Transverse colon (tissue), 4 donors: ENCODE measurements around the gene ABCG2. TPM values are rescaled to one million over a fixed set of nuclear protein-coding genes. Genes with fewer than 3 reads are reported as not detected.
A peak's percentile ranks its signal among the peaks of the same experiment; 100 is the strongest.

Experiments
- DNase-seq: peaks from one replicate; pipeline ENCODE4 v3.0.0-alpha.2; 2019
- H3K27ac ChIP-seq, 4 donors: fragments of 200-600 bp; sonication (generic); 2 replicates each; pipeline ENCODE4 v1.5.1; 2016 to 2018; ENCODE audit warnings: inconsistent platforms in 4 of 4
- H3K27me3 ChIP-seq: fragments of 200-600 bp; sonication (generic); 2 replicates; pipeline ENCODE4 v1.5.1; 2017; ENCODE audit warnings: inconsistent platforms
- H3K36me3 ChIP-seq, 4 donors: fragments of 200-600 bp; sonication (generic); 2 replicates each; pipeline ENCODE4 v1.5.1; 2017 to 2019; ENCODE audit warnings: inconsistent platforms in 4 of 4
- H3K4me1 ChIP-seq, 4 donors: fragments of 200-600 bp; sonication (generic); 2 replicates each; pipeline ENCODE4 v1.5.1; 2017 to 2020; ENCODE audit warnings: inconsistent platforms in 4 of 4
- H3K4me3 ChIP-seq, 4 donors: fragments of 200-600 bp; sonication (generic); 1 replicate in 1 of 4; 2 replicates in 3 of 4; pipeline versions ENCODE4 v1.5.1 to v1.6.1; 2017 to 2019; ENCODE audit warnings: inconsistent platforms in 4 of 4
- H3K9me3 ChIP-seq, 2 donors: fragments of 200-600 bp; sonication (generic); 2 replicates each; pipeline ENCODE4 v1.5.1; 2017 to 2019; ENCODE audit warnings: inconsistent platforms in 2 of 2
- EP300 ChIP-seq: sonication (generic); formaldehyde crosslinking; IDR thresholded peaks from one replicate; pipeline ENCODE4 v1.6.1; 2017; ENCODE audit warnings: antibody characterized with exemption, low read depth
- POLR2A ChIP-seq: fragments of 450-650 bp; IDR thresholded peaks from one replicate; pipeline ENCODE4 v1.6.1; 2016; ENCODE audit warnings: antibody characterized with exemption, mild to moderate bottlenecking, moderate library complexity
- POLR2AphosphoS5 ChIP-seq, 3 donors: sonication (generic); formaldehyde crosslinking; IDR thresholded peaks; one replicate each; pipeline ENCODE4 v1.6.1; 2016; ENCODE audit warnings: antibody characterized with exemption in 3 of 3
- WGBS, 2 donors: methylation state at CpG; one replicate each; pipeline ENCODE4 v1.1.5; 2018; ENCODE audit warnings: low coverage in 1 of 2; 5-methylcytosine and 5-hydroxymethylcytosine counted together
- in situ Hi-C, 4 donors: fragments of 200-750 bp; cut with MboI; loops; one replicate each; pipeline versions ENCODE4 v1.15.0 to v1.15.1; 2017; ENCODE audit warnings: low sequenced_read_pairs in 3 of 4, low pct_ligation_motif_present in 1 of 4, low pct_unique_long_range_greater_than_20kb in 1 of 4
- intact Hi-C: fragments of 100-400 bp; cut with DNase I; formaldehyde crosslinking; loops from one replicate; pipeline ENCODE4 v1.15.1; 2023; ENCODE audit warnings: low total_unique reads
- total RNA-seq, 4 donors: library from RNA; depleted of rRNA; stranded (reverse); fragments of >200 nt; gene quantifications; one replicate each; pipeline ENCODE4 v1.1.0, GENCODE V29; 2016
- TF ChIP-seq, protein P1 (sequence below), 5 experiments: fragments of 200-600 bp in 3 of 5; fragments of 450-650 bp in 2 of 5; sonication (generic) in 3 of 5; IDR thresholded peaks; 1 replicate in 2 of 5; 2 replicates in 3 of 5; pipeline ENCODE4 v1.5.1; 2016 to 2017; ENCODE audit warnings: antibody characterized with exemption in 5 of 5, inconsistent platforms in 3 of 5, mild to moderate bottlenecking in 2 of 5, moderate library complexity in 1 of 5

Gene ABCG2
- total RNA-seq, 4 donors from 2014 or later: 5.6 to 36.6 (median 21.4) TPM

DNA sequence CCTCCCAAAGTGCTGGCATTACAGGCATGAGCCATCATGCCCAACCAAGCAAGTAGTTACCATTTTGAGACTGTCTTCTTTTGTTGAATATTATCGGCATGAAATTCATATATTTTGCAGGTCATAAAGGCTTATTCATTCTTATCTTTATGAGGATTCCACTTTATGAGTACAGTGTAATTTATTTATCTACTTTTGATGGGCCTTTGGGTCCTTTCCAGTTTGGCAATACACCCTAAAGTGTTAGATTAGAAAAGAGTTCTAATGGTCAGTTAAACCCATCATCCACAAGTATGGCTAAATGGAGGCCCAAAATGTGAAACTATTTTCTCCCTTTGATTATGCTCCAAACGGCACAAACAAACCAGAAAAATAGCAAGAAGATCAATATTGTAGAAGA is 10.9 kb upstream of the ABCG2 start:
- 50 to 51% methylated on average over 2 of the region's 2 CpGs for WGBS, 2 donors
- Histone ChIP-seq H3K4me1 (peaks cover 0 to 15% (median 5%) of the 10 kb centered on the region in 4 donors), H3K9me3 (no peaks in the 10 kb centered on the region), H3K27ac (no peak overlapping the region), H3K36me3 (no peaks in the 10 kb centered on the region), H3K4me3 (no peak overlapping the region), H3K27me3 (no peaks in the 10 kb centered on the region)
- no peak for DNase-seq
- in situ Hi-C loops: no loop called here
- intact Hi-C loops: no loop called here
- TF ChIP-seq EP300 (no peak), POLR2AphosphoS5 (IDR thresholded peaks at IDR 0.05) (no peak), POLR2A (no peak)

DNA sequence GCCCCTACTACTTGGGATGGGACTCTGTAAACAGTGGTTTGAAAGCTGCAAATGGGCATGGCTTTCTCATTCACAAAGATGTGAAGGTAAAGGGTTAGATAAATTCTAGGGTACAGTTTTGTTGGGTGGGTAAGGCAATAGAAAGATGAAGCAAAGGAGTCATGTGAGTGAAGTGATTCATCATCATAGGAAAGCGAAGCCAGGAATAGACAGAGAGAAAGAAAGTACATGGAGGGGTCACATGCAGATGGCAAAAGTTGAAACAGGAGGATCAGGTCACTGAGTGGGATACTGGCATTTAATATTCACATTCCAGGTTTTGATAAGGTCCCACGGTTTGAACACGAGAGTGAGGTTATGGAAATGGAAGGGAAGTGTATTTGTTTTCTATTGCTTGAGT is 8.2 kb upstream of the ABCG2 start:
- no peak for DNase-seq
- in situ Hi-C loops: no loop called here
- no peaks in the 10 kb centered on the region for H3K27me3 ChIP-seq
- TF ChIP-seq, protein P1, sequence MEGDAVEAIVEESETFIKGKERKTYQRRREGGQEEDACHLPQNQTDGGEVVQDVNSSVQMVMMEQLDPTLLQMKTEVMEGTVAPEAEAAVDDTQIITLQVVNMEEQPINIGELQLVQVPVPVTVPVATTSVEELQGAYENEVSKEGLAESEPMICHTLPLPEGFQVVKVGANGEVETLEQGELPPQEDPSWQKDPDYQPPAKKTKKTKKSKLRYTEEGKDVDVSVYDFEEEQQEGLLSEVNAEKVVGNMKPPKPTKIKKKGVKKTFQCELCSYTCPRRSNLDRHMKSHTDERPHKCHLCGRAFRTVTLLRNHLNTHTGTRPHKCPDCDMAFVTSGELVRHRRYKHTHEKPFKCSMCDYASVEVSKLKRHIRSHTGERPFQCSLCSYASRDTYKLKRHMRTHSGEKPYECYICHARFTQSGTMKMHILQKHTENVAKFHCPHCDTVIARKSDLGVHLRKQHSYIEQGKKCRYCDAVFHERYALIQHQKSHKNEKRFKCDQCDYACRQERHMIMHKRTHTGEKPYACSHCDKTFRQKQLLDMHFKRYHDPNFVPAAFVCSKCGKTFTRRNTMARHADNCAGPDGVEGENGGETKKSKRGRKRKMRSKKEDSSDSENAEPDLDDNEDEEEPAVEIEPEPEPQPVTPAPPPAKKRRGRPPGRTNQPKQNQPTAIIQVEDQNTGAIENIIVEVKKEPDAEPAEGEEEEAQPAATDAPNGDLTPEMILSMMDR (IDR thresholded peaks at IDR 0.05): no peak
- TF ChIP-seq EP300: no peak
- TF ChIP-seq POLR2AphosphoS5 (IDR thresholded peaks at IDR 0.05): no peak
- no peak for TF ChIP-seq POLR2A
- no peaks in the 10 kb centered on the region for H3K9me3 ChIP-seq
- H3K36me3 ChIP-seq: no peaks in the 10 kb centered on the region
- H3K4me1 ChIP-seq: peaks cover 0 to 13% (median 5%) of the 10 kb centered on the region in 4 donors
- WGBS, 2 donors: 80 to 90% methylated on average over 3 of the region's 3 CpGs
- no peak overlapping the region for H3K4me3 ChIP-seq
- H3K27ac ChIP-seq: no peak overlapping the region
- intact Hi-C loops: no loop called here

DNA sequence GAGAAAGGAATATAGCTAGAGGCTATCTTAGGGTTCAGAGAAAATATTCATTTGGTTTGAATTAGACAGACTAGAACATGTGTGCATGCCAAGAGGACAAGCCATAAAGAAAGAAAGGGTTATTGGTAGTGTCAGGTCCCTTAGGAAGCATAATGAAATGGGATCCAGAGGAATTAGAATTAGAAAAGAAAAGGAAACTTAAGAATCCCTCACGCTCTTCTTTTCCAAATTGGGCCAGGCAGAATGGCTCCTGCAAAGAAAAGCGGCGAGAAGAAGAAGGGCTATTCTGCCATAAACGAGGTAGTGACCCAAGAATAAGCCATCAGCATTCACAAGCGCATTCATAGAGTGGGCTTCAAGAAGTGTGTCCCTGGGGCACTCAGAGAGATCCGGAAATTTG is 4.9 kb upstream of the ABCG2 start:
- no peak for DNase-seq
- Histone ChIP-seq H3K27ac (no peak overlapping the region), H3K27me3 (peaks cover 4% of the 10 kb centered on the region), H3K36me3 (no peaks in the 10 kb centered on the region), H3K4me3 (no peak overlapping the region), H3K9me3 (no peaks in the 10 kb centered on the region), H3K4me1 (peaks cover 0 to 14% (median 5%) of the 10 kb centered on the region in 4 donors)
- WGBS, 2 donors: 87 to 89% methylated on average over 6 of the region's 6 CpGs
- intact Hi-C loops: no loop called here
- in situ Hi-C loops: no loop called here
- TF ChIP-seq, protein P1 (IDR thresholded peaks at IDR 0.05): no peak
- TF ChIP-seq EP300: no peak
- TF ChIP-seq POLR2AphosphoS5 (IDR thresholded peaks at IDR 0.05): no peak
- TF ChIP-seq POLR2A: no peak

DNA sequence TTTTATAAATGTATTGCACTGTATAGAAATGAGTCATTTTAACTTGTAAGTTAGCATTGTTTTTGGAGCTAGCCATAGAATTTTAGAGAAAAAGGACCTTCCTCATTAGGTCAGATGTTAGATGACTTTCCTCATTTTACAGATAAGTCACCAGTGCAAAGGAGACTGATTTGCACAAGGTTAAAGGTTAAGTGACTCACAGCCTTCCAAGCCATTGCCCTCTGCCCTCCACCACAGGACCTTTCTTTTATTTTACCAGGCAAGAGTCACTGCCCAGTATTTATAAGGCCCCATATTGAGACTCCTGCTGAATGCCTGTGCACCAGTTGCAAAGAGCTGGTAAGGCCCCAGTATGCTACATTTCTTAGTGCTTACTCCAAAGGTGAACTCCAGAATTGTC is 4.2 kb upstream of the ABCG2 start:
- TF ChIP-seq, protein P1 (IDR thresholded peaks at IDR 0.05): no peak
- TF ChIP-seq EP300: no peak
- no peak for TF ChIP-seq POLR2AphosphoS5 (IDR thresholded peaks at IDR 0.05)
- TF ChIP-seq POLR2A: no peak
- no peaks in the 10 kb centered on the region for H3K36me3 ChIP-seq
- H3K4me3 ChIP-seq: no peak overlapping the region
- no peak for DNase-seq
- intact Hi-C loops: no loop called here
- H3K9me3 ChIP-seq: no peaks in the 10 kb centered on the region
- H3K27ac ChIP-seq: no peak overlapping the region
- H3K27me3 ChIP-seq: peaks cover 12% of the 10 kb centered on the region
- in situ Hi-C loops: no loop called here
- H3K4me1 ChIP-seq: peaks cover 0 to 9% (median 4%) of the 10 kb centered on the region in 4 donors

DNA sequence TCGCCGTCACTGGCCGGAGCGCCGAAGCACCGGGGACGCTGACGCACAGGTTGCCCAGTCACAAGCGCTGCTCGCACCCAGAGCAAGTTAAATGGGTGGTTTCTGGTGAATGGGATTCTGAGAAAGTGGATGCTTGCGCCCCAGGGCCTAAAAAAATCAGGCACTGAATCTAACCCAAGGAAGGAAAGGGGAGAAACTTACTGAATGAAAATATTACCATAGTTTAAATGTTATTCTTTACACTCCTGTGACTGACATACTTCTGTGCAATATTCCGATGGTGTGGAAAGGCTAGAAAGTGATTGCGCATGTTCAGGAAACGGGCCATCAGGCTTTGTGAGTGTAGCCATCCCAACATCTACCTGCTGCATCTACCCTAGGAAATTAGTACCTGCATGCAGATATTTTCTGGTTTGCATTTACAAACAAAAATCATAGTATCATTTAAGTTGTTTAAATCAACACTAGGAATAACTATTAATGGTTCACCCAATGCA is 838 bp upstream of the ABCG2 start:
- TF ChIP-seq EP300 (no peak), POLR2AphosphoS5 (IDR thresholded peaks at IDR 0.05) (no peak), POLR2A (no peak)
- TF ChIP-seq, protein P1 (IDR thresholded peaks at IDR 0.05): no peak
- WGBS, 2 donors: 31% methylated on average over 14 of the region's 14 CpGs; no CpG with 5 or more reads in 1 of the 2 donors
- in situ Hi-C loops (no loop called here), intact Hi-C loops (no loop called here)
- H3K4me1 ChIP-seq: peaks cover 0 to 9% (median 4%) of the 10 kb centered on the region in 4 donors
- no peak for DNase-seq
- H3K27ac ChIP-seq: peak overlapping the region in 1 of 4 donors; percentile 8
- H3K27me3 ChIP-seq: peaks cover 20% of the 10 kb centered on the region
- no peaks in the 10 kb centered on the region for H3K36me3 ChIP-seq
- no peaks in the 10 kb centered on the region for H3K9me3 ChIP-seq
- peak overlapping the region in 3 of 4 donors; percentile 30 to 65 (median 51) for H3K4me3 ChIP-seq
